NOMO-1 treated with DMSO at 0.1 percent for 48 hours (cell line): ENCODE results near the gene KRT7.
"Not testable (repeated sequence)": the region's sequence is repeated elsewhere in the genome, so short reads cannot be mapped to it uniquely, and the experiment has no call there.

ENCODE experiments used
- DNase-seq: peaks from one replicate; lab custom pipeline; 2025; ENCODE audit not compliant: unreplicated experiment; lab: John Stamatoyannopoulos, UW

The KRT7 gene

GRCh38 chr12:52254965-52255751 lies 22.1 kb downstream of the KRT7 start:
- DNase-seq, result no peak

GRCh38 chr12:52255926-52256583 lies 23.0 kb downstream of the KRT7 start:
- no peak for DNase-seq

- no peak for DNase-seq
These were observed 23.5 kb downstream of the KRT7 start for GRCh38 chr12:52256584-52256935.

GRCh38 chr12:52257074-52257551 lies 24.1 kb downstream of the KRT7 start:
- DNase-seq, result no peak

- DNase-seq, result not testable (repeated sequence)
These were observed 24.9 kb downstream of the KRT7 start for GRCh38 chr12:52257922-52258321.

GRCh38 chr12:52258335-52258901 lies 25.4 kb downstream of the KRT7 start:
- no peak for DNase-seq

- peak; percentile 79 for DNase-seq
These were observed 26.7 kb downstream of the KRT7 start for GRCh38 chr12:52259657-52260243.

- peak; percentile 55 for DNase-seq
These were observed 27.5 kb downstream of the KRT7 start for GRCh38 chr12:52260361-52261207.

- no peak for DNase-seq
These were observed 28.1 kb downstream of the KRT7 start for GRCh38 chr12:52261208-52261484.

GRCh38 chr12:52262286-52262685 lies 29.2 kb downstream of the KRT7 start:
- DNase-seq, result no peak

- no peak for DNase-seq
These were observed 30.9 kb downstream of the KRT7 start for GRCh38 chr12:52263761-52264434.

- no peak for DNase-seq
These were observed 31.4 kb downstream of the KRT7 start for GRCh38 chr12:52264435-52264825.

GRCh38 chr12:52266514-52266913 lies 33.5 kb downstream of the KRT7 start:
- no peak for DNase-seq

- no peak for DNase-seq
These were observed 34.2 kb downstream of the KRT7 start for GRCh38 chr12:52267266-52267665.

GRCh38 chr12:52267699-52268098 lies 34.7 kb downstream of the KRT7 start:
- no peak for DNase-seq

GRCh38 chr12:52268212-52268611 lies 35.2 kb downstream of the KRT7 start:
- no peak for DNase-seq

GRCh38 chr12:52270541-52271070 lies 37.6 kb downstream of the KRT7 start:
- DNase-seq, result no peak

- DNase-seq, result no peak
These were observed 38.1 kb downstream of the KRT7 start for GRCh38 chr12:52271158-52271557.

- DNase-seq, result no peak
These were observed 41.6 kb downstream of the KRT7 start, which contains the start of gene KRT86 for GRCh38 chr12:52274521-52275120. TSS of gene KRT86 (plus strand) at chr12:52274645. CDS start at chr12:52301917, 27,272 bp downstream.

GRCh38 chr12:52275686-52276085 lies 42.6 kb downstream of the KRT7 start:
- DNase-seq, result no peak
